Measurements from ENCODE around the gene FOXN4.

DNA sequence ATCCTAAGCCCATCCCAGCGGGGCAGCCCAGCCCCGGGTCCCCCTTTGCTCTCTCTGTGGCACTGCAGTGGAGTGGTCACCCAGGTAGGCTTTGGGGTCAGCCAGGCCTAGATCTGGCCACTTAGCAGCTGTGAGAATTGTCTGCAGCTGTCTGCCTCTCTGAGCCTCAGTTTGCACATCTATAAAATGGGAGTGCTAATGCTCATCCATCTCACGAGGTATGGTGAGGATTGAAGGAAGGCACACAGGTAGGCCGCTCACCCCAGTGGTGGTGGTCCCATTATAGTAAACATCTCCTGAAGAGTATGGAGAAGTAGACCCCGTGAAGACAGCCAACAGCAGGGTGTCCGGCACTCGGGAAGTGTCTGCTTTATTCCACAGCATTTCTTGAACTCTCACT lies 9.2 kb downstream of the FOXN4 start:
- no peak for TF ChIP-seq CTCF (conservative IDR thresholded peaks at IDR 0.05 in 1 of 2, IDR thresholded peaks at IDR 0.05 in 1 of 2; ENCODE audit: low read depth in 1 of 2, low read length in 2 of 2)
- no peak for TF ChIP-seq EZH2 (IDR thresholded peaks at IDR 0.05; ENCODE audit: low read length, missing control alignments)

Measured in fibroblast of lung (primary cell).